ENCODE measurements around the gene CPNE4.

- no peak for TF ChIP-seq POLR2A (IDR thresholded peaks at IDR 0.05)
- TF ChIP-seq CTCF (IDR thresholded peaks at IDR 0.05 in 8 of 11, conservative IDR thresholded peaks at IDR 0.05 in 3 of 11), result peak in 10 of 11 experiments; percentile 15 to 85 (median 52)
Measured at GRCh38 chr3:132034486-132035464, at the start of gene CPNE4.
